OCI-LY1 (cell line): ENCODE data around the gene ANKRD26.
A peak's percentile ranks its signal among the peaks of the same experiment; 100 is the strongest.

Source experiments
- H2AFZ ChIP-seq: fragments of 200-600 bp; sonication (generic), shearing (Covaris generic); 2 replicates; pipeline ENCODE4 v1.6.0; 2014; ENCODE audit warnings: antibody characterized with exemption, mild to moderate bottlenecking, low read length
- H3F3A ChIP-seq: fragments of 200-600 bp; sonication (generic), shearing (Covaris generic); 2 replicates; pipeline ENCODE4 v1.6.0; 2014; ENCODE audit warnings: mild to moderate bottlenecking, antibody characterized with exemption, low read length, moderate library complexity; ENCODE audit not compliant: insufficient read depth
- H3K27ac ChIP-seq: fragments of 200-600 bp; sonication (generic); 2 replicates; pipeline ENCODE4 v1.5.1; 2014; ENCODE audit warnings: low read length, mixed run types, mild to moderate bottlenecking, low read depth; ENCODE audit not compliant: poor library complexity, severe bottlenecking
- H3K27me3 ChIP-seq: fragments of 200-600 bp; sonication (generic); 2 replicates; pipeline ENCODE4 v1.6.0; 2014; ENCODE audit warnings: antibody characterized with exemption, mild to moderate bottlenecking, low read length, moderate library complexity; ENCODE audit not compliant: insufficient read depth
- H3K36me3 ChIP-seq: fragments of 200-600 bp; sonication (generic); 2 replicates; pipeline ENCODE4 v1.6.1; 2014; ENCODE audit warnings: mild to moderate bottlenecking, antibody characterized with exemption, low read length, moderate library complexity, mixed read lengths; ENCODE audit not compliant: insufficient read depth
- H3K4me1 ChIP-seq: fragments of 200-600 bp; sonication (generic); 2 replicates; pipeline ENCODE4 v1.5.1; 2014; ENCODE audit warnings: mild to moderate bottlenecking, low read length, moderate library complexity; ENCODE audit not compliant: insufficient read depth, severe bottlenecking
- H3K4me2 ChIP-seq: fragments of 200-600 bp; sonication (generic), shearing (Covaris generic); 2 replicates; pipeline ENCODE4 v1.6.1; 2014; ENCODE audit warnings: low read length
- H3K4me3 ChIP-seq: fragments of 200-600 bp; sonication (generic); 2 replicates; pipeline ENCODE4 v1.5.1; 2014; ENCODE audit warnings: low read length, low read depth, mild to moderate bottlenecking, mixed read lengths; ENCODE audit not compliant: poor library complexity, severe bottlenecking
- H3K79me2 ChIP-seq: fragments of 200-600 bp; shearing (Covaris generic); 2 replicates; pipeline ENCODE4 v1.6.1; 2016; ENCODE audit warnings: mixed run types, low read length, mixed read lengths; ENCODE audit not compliant: insufficient read depth
- H3K9ac ChIP-seq: fragments of 200-600 bp; sonication (generic), shearing (Covaris generic); 2 replicates; pipeline ENCODE4 v1.6.1; 2014; ENCODE audit warnings: mild to moderate bottlenecking, low read length, mixed read lengths
- H3K9me2 ChIP-seq: fragments of 200-600 bp; sonication (generic), shearing (Covaris generic); 2 replicates; pipeline ENCODE4 v1.6.1; 2014; ENCODE audit warnings: low read depth, mild to moderate bottlenecking, low read length, mixed read lengths
- H3K9me3 ChIP-seq: fragments of 200-600 bp; shearing (Covaris generic); 2 replicates; pipeline ENCODE4 v1.6.1; 2014; ENCODE audit warnings: low read length, mixed read lengths
- H4K20me1 ChIP-seq: fragments of 200-600 bp; sonication (generic), shearing (Covaris generic); 2 replicates; pipeline ENCODE4 v1.6.0; 2016; ENCODE audit warnings: mild to moderate bottlenecking, low read length; ENCODE audit not compliant: insufficient read depth
- EZH2 ChIP-seq: fragments of 200-600 bp; sonication (generic), shearing (Covaris generic); IDR thresholded peaks from 2 replicates; pipeline ENCODE4 v1.8.0; 2017; ENCODE audit warnings: borderline replicate concordance, mixed run types, mild to moderate bottlenecking, antibody characterized with exemption, low read length, moderate library complexity, mixed read lengths
- TF ChIP-seq, protein P1 (sequence below): fragments of 200-600 bp; sonication (generic), shearing (Covaris generic); IDR thresholded peaks from 2 replicates; pipeline ENCODE4 v1.5.1; 2017; ENCODE audit warnings: mild to moderate bottlenecking, antibody characterized with exemption, low read length, moderate library complexity, mixed read lengths

ANKRD26 gene

DNA sequence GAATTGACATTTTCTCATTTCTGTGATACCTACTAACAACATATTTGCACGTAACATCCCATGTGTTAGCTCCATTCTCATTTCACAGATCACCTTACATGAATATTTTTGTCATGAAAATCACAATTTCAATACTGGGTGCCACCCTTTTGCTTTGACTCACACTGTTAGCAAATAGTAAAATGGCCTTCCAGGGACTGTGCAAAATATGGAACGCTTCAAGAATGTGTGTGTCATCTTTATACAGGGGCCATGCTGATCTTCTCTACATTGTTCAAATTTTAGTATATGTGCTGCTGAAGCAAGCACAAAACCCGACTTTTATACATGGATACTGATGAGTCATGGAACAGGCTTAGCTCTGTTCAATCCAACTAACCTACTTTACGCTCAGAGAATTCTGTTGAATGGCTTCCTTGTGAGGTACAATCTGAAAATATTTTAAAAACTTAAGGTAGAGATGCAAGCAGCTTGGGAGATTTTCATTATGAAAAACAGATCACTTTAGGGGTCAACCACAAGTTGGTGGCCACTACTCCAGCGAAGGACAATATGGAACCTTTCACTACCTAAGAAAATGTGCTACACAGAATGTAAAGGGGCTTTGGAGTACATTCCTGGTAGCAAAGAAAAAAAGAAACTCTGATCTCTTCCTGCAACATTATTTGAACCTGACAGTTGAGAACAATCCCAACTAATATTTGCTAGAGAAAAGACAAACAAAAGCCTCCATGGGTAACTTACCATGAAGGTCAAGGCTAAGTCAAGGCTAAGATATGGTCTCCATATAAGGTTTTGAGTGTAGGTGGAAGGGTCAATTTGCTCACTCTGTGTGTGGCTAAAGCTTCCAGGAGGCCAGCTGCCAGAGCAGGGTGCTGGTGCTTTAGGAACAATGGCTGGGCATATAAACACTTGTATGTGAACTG lies 11.9 kb downstream of the ANKRD26 start:
- Histone ChIP-seq H3K9me2 (no peaks in the 10 kb centered on the region), H4K20me1 (no peaks in the 10 kb centered on the region), H3K9ac (no peak overlapping the region), H3K27me3 (no peaks in the 10 kb centered on the region), H3F3A (no peaks in the 10 kb centered on the region), H3K4me2 (no peak overlapping the region), H3K79me2 (no peaks in the 10 kb centered on the region), H3K9me3 (no peaks in the 10 kb centered on the region), H3K27ac (no peak overlapping the region), H3K4me1 (no peaks in the 10 kb centered on the region), H2AFZ (no peak overlapping the region), H3K4me3 (no peak overlapping the region), H3K36me3 (peaks cover 76% of the 10 kb centered on the region)
- TF ChIP-seq, protein P1, sequence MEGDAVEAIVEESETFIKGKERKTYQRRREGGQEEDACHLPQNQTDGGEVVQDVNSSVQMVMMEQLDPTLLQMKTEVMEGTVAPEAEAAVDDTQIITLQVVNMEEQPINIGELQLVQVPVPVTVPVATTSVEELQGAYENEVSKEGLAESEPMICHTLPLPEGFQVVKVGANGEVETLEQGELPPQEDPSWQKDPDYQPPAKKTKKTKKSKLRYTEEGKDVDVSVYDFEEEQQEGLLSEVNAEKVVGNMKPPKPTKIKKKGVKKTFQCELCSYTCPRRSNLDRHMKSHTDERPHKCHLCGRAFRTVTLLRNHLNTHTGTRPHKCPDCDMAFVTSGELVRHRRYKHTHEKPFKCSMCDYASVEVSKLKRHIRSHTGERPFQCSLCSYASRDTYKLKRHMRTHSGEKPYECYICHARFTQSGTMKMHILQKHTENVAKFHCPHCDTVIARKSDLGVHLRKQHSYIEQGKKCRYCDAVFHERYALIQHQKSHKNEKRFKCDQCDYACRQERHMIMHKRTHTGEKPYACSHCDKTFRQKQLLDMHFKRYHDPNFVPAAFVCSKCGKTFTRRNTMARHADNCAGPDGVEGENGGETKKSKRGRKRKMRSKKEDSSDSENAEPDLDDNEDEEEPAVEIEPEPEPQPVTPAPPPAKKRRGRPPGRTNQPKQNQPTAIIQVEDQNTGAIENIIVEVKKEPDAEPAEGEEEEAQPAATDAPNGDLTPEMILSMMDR, result no peak
- no peak for TF ChIP-seq EZH2

DNA sequence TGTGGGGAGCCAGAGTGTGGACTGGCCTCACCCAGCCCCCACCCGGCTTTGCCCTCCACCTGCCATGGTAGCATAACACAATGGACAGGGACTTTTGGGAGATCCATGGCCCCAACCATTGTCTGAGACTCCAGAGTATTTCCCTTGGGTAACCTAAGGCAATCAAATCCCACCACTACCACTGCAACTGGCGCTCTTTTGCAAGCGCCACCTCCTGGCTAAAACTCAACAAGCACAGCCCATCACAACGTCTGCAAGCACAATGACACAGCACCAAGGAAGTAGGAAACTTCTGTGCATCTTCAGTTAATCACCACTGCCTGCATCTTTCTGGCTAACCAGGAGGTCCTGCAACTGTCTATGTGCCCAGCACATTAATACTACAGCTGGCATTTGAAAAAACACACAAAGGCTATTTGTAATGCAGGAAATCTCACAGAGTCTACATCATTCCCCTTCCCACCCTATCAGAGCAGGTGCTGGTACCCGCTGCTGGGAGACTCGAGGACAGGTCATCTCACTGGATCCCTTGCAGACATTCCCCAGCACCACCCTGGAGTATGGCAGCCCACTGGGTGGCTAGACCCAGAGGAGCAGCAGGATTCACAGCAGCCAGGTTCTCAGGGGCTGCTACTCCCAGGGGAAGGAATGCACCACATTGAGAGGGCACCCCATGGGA lies 27.7 kb downstream of the ANKRD26 start:
- Histone ChIP-seq H2AFZ (no peak overlapping the region), H3K4me2 (no peak overlapping the region), H3K79me2 (no peaks in the 10 kb centered on the region), H3K4me1 (no peaks in the 10 kb centered on the region), H3K9ac (no peak overlapping the region), H3K4me3 (no peak overlapping the region), H3K36me3 (peaks cover 85% of the 10 kb centered on the region), H4K20me1 (no peaks in the 10 kb centered on the region), H3F3A (no peaks in the 10 kb centered on the region), H3K9me3 (no peaks in the 10 kb centered on the region), H3K27me3 (no peaks in the 10 kb centered on the region), H3K27ac (no peak overlapping the region), H3K9me2 (no peaks in the 10 kb centered on the region)
- TF ChIP-seq EZH2, result no peak
- TF ChIP-seq, protein P1, result peak; percentile 21; the same call in 1 of the 2 replicates

DNA sequence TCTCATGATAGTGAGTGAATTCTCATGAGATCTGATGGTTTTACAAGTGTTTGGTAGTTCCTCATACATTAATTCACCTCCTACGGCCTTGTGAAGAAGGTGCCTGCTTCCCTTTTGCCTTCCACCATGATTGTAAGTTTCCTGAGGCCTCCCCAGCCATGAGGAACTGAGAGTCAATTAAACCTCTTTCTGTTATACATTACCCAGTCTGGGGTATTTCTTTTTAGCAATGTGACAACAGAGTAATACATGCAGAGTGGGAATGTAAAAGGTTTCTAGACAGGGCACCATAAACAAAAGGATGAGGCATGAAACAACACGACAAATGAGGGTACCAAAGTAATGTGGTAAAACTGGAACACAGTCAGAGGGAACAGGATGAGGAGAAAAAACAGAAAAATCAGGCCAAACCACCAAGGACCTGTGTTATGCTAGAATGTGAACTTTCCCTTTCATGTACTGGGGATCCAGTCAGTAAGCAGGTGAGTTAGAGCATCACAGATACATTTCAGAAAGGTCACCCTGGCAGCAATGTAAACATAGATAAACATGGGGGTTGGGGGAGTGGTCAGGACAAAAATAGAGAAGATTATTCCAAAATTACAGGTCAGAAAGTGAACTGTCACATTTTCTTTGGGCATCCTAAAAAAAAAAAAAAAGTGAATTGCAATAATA lies 31.9 kb downstream of the ANKRD26 start:
- H3K36me3 ChIP-seq, result peaks cover 63% of the 10 kb centered on the region
- H3F3A ChIP-seq, result no peaks in the 10 kb centered on the region
- H3K4me2 ChIP-seq, result no peak overlapping the region
- no peaks in the 10 kb centered on the region for H3K9me2 ChIP-seq
- H3K4me1 ChIP-seq, result no peaks in the 10 kb centered on the region
- no peak overlapping the region for H3K4me3 ChIP-seq
- H3K9me3 ChIP-seq, result no peaks in the 10 kb centered on the region
- TF ChIP-seq, protein P1, result no peak
- no peak for TF ChIP-seq EZH2
- H3K79me2 ChIP-seq, result no peaks in the 10 kb centered on the region
- H3K27ac ChIP-seq, result no peak overlapping the region
- no peak overlapping the region for H2AFZ ChIP-seq
- H4K20me1 ChIP-seq, result no peaks in the 10 kb centered on the region
- no peak overlapping the region for H3K9ac ChIP-seq
- no peaks in the 10 kb centered on the region for H3K27me3 ChIP-seq
